HG03442 (cell line): ENCODE data around the gene RGL3.
"Not testable (repeated sequence)": the region's sequence is repeated elsewhere in the genome, so short reads cannot be mapped to it uniquely, and the experiment has no call there.

Experiments
- ATAC-seq: cut with Tn5 transposase; IDR thresholded peaks from one replicate; pipeline ENCODE4 v1.9.1; 2021; ENCODE audit warnings: mild to moderate bottlenecking, moderate library complexity; ENCODE audit not compliant: unreplicated experiment

RGL3 gene

DNA sequence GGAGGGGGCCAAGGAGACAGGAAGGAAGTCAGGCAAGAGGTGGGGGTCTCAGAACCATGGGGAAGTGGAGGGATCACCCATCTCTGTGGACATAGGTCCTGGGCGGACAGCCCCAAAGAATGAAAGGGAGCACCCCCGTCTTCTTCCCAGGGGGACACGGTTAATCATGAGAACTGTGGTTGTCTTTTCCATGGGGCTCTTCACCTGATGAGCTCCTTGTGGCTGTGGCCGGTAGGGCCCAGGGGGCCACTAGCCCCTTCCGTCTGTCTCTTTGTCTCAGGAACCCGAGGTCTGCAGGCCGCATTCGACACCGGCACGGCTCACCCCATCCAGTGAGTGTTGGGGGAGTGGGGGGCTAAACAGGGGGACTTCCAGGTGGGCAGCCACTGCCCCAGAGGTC lies 55.2 kb downstream of the RGL3 start:
- no peak for ATAC-seq

DNA sequence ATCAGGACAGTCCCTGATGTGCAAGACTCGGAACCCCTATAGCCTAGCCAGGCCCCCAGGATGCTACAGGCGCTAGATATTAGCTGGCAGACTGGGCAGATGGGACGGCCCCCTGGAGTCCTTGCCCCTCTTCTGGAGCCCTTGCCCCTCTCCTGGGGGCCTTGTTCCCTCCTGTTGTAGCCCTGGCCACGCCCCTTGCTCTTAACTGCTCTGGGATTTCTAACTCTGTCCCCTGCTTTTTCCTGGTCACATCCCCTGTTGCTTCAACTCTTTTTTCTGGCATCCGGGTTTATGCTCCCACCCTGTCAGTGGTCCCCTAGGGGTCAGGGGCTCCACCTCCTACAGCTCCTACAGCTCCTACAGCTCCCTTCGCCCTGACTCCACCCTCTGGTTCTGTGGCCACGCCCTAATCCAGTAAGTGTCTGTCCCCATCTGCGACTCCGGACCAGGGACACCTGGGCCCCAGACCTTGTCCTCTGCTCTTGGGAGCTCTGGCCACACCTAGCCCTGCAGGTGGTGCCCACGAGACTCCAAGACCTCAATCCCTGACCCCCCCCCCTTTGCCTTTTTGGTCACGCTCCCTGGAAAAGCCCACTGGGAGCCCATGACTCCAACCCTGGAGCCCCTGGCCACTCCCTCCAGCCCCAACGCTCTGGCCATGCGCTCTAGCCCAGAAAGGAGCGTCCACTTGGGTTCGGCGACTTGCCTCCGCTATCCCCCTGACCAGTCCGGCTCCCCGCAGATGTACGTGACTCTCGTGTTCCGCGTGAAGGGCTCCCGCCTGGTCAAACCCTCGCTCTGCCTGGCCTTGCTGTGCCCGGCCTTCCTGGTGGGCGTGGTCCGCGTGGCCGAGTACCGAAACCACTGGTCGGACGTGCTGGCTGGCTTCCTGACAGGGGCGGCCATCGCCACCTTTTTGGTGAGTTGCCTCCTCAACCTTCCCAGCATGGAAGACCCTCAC lies 57.1 kb downstream of the RGL3 start:
- ATAC-seq, result no peak

DNA sequence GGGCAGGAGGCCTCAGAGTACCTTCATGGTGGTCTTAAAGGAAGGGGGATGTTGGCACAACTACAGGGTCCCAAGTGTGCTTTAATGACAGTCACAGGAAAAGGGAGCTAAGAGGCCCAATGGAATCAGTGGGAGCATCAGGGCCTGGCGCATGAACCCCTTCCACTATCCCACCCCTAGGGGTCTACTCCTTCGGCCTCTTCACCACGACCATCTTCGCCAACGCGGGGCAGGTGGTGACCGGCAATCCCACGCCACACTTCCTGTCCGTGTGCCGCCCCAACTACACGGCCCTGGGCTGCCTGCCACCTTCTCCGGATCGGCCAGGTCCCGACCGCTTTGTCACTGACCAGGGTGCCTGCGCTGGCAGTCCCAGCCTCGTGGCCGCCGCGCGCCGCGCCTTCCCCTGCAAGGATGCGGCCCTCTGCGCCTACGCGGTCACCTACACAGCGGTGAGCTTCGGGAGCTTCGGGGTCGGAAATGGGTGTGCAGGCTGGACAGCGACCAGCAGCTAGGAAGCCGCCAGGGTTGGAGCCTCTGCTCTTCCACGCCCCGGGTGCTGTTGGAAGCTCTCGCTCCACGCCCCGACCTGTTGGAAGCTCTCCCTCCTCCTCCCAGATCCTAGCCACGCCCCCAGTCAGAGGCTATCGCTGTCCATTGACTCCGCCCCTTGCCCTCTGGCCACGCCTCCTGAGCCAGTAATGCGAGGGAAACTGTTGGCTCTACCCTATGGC lies 57.9 kb downstream of the RGL3 start:
- no peak for ATAC-seq

DNA sequence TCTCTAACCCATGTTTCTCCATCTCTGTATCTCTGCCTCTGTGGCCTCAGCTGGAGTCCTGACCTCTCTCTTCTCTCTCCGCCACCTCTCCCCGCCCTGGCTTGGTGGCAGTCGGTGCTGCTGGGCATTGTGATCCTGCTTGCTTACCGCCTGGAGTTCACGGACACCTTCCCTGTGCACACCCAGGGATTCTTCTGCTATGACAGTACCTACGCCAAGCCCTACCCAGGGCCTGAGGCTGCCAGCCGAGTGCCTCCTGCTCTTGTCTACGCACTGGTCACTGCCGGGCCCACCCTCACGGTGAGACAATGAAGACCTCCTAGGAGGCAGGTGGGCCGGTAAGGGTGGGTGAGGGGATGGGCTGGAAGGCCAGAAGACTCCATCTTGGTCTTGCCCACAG lies 59.7 kb downstream of the RGL3 start:
- ATAC-seq, result no peak

DNA sequence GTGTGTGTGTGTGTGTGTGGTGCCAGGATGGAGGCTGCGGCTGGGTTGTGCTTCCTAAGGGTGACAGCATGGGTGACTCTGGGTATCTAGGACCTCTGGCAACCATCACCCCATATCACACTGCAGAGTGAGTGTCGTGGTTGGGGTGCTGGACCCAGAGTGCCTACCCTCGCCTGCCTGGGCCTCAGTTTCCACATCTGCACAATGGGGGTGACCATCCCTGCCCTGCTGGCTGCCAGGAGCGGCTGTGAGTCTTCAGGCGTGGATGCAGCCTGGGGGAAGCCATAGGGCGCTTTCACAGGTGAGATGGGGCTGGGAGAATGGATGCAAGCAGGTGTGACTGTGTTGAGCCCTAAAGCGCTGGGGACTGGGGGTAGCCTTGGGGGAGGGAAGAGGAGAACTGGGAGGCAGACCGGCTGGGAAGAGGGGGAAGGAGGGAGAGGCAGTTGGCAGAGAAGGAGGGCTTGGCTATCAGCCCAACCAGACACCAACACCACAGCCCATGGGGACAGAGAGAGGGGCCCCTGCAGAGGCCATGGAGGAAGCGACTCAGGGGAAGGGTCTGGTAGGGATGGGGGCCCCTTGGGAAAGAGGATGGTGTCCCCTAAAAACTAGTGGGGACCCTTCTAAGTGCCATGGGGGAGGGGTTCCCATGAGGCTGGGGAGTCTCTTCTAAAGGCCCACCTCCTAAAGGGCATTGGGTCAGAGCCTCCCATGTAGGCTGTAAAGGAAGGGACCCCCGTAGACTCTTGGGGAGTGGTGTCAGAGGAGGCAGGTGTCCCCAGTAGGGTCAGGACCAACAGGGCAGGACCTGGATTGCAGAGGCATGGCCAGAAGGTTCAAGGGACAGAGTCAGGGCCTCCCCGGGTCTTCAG lies 62.2 kb downstream of the RGL3 start:
- ATAC-seq, result no peak

DNA sequence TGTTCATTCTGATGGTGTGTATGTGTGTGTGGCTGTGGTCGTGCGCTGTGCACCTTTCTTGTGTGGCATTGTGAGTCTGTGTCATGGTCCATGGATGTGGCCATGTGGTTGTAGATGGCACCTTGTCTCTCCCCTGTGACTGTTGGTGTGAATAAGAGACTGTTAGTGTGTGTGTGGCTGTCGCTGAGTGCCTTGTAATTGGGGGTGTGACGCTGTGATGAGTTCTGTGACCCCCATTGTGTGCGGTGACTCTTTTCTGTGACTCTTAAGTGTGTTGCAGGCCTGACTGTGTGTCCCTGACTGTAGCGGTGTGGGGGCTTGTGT lies 63.1 kb downstream of the RGL3 start:
- ATAC-seq, result no peak

DNA sequence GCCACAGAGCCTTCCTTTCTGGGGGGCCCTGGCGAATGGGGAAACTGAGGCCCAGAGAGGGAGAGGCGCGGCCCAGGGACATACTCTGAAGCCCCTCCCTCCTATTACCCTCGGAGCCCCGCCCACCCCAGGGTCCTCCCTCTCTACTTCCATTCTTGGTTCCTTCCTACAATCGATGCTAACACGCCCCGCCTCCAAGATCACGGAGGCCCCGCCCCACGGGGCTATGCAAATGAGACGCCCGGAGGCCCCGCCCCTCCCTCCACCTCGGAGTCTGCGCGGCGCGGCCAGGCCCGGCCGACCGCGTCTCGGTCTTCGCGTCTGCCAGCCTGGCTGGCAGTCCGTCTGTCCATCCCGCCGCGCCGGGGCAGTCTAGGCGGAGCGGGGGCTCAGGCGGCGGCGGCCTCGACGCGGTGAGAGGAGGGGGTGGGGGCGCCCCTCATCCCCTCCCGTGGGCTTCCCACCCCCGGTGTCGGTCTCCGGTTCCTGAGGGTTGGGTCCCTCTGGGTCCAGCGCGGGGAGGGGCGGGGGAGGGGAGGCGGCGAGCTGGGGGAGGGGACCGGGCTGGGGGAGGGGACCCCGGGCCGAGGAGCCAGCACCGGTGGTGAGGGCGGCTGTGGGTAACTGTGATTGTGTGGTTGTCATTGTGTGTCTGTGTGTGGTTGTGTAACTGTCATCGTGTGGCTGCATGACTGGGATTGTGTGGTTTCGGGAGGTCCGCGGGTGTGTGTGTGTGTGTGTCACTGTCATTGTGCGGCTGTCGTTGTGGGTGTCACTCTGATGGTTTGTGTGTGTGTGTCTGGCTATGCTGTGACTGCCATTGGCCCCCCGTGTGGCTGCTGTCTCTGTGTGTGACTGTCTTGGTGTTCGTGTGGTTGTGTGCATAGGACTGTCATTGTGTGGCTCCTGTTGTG lies 63.7 kb downstream of the RGL3 start, which contains the start of gene PLPPR2:
TSS of gene PLPPR2 (plus strand) at position 273 of the 914 bp plus-strand sequence. CDS start 2,242 bp downstream, outside the sequence.
- no peak for ATAC-seq

DNA sequence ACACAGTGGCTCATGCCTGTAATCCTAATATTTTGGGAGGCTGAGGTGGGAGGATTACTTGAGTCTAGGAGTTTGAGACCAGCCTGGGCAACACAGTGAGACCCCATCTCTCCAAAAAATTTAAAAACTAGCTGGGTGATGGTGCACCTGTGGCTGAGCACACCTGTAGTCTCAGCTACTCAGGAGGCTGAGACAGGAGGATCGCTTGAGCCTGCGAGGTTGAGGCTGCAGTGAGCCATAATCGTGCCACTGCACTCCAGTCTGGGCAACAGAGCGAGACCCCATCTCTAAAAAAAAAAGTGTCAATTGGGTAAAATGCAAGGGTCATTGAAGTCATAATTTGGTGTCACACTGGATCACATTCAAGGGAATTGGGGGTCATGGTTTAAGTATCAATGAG lies 65.0 kb downstream of the RGL3 start:
- not testable (repeated sequence) for ATAC-seq

DNA sequence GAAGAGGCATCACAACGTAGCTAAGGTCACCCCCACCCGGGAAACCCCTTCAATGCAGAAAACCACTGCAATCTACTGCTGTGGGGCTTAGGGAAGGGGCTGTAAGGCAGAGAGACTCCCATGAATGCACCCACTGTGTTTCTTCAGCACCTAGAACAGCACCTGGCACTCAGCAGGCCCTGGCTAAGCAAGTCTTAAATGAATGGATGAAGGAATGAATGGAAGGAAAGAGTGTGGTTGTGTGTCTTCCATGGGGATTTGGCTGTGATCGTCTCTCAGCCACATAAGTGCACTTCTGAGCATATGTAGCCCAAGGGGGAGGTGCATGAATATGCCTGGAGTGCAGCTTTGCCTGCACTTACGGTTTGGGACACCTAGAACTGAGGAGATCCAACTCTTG lies 69.9 kb downstream of the RGL3 start:
- no peak for ATAC-seq

DNA sequence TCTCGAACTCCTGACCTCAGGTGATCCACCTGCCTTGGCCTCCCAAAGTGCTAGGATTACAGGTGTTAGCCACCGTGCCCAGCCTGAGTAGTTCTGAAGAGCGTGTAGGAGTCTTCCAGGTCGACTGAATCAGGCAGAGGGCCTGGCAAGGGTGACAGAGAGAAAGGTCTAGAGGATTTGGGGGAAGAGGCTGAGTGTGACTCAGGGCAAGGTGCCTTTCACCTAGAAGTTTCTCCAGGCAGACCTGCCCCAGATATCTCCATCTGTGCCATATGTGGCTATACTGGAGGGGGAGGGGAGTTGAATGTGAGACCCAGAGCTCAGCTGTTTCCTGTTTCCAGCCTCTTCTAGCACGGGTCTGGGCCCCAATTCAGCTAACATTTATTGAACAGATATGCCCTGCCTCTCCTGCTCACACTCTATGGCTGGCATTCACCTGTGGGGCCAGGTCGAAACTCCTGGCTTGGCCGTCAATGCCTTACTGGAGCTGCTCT lies 71.5 kb downstream of the RGL3 start:
- no peak for ATAC-seq

DNA sequence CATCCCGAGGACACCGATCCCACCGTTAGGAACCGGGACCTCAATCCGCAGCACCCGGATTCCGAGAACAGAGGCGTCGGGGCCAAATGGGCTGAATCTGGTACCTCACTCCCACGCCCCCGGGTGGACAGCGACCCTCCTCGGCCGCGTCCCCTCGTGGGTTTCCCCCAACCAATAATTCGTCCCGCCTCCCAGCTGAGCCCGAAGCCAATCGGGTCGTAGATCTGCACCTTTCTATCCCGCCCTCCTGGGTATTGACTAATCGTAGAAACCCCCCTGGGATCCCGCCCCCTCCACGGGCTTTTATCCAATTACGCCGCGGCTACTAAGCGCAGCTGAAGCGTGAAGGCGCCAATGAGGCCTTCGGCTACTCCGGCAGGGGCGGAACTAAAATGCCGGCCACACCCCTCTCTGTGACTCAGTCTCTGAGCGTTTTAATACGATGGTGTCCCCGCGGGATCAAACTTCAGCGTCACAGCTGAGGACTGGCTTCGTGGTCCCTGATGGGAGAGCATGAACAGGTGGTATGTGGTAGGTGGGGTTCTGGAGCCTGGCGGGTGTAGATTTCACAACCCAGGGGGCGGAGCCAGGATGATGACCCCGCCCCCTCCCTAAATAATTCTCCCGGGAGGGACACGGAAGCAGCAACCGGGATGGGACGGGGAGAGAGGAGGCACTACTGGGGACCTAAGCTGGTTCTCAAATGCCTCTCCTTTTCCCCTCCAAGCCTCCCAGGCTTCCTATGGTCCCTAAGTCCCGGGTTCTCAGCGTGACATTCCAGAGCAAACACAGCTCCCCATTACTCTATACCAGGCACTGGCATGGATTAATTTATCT lies 72.8 kb downstream of the RGL3 start, which contains the start of the genes CCDC159 and TMEM205:
TSS of gene CCDC159 (plus strand) at position 416 of the 837 bp plus-strand sequence. CDS start at position 504, 88 bp downstream.
TSS of gene TMEM205 (minus strand) at position 165 of the 837 bp plus-strand sequence. CDS start 649 bp downstream, outside the sequence.
- ATAC-seq, result peak; percentile 88

DNA sequence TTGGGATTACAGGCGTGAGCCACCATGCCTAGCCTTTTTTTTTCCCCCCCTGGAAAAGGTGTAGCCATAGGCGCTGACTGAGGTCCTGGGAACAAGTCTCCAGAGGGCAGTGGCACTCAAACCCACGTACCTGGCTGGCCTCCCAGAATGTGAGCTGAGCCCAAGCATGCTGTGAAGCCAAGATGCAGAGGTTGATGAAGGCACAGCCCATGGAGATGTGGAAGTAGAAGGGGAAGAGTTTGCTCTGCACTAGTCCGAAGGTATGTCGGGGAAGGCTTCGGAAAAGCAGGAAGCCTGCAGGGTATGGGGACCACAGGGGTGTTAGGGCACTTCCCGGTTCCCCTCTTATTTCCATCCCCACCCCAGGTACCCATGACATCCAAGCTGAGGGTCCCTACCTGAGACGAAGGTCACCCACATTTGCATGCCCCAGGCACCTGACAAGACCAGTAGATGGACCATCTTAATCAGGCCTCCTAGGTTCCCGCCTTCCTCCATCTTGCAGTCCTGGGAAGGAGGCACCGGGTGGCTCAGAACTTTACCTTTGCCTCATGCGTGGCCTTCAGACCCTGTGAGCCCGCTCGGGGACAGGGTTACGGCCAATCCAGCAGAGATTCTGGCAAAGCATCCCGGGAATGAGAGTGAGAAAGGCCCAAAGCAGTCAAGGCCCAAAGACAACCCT lies 73.9 kb downstream of the RGL3 start:
- no peak for ATAC-seq
